Endothelial cell of umbilical vein (primary cell): ENCODE data around the gene MRC2.

Source experiments
- CTCF ChIP-seq, 2 donors: IDR thresholded peaks; 1 replicate in 1 of 2; 2 replicates in 1 of 2; pipeline ENCODE4 v1.5.1; 2011; ENCODE audit warnings: low read length in 2 of 2, mild to moderate bottlenecking in 2 of 2, moderate library complexity in 2 of 2, control low read depth in 1 of 2, inconsistent platforms in 1 of 2, low read depth in 1 of 2; ENCODE audit not compliant: insufficient read depth in 1 of 2; ENCODE audit errors: extremely low read depth in 1 of 2
- EZH2 ChIP-seq: IDR thresholded peaks from 2 replicates; pipeline ENCODE4 v1.6.1; 2012; ENCODE audit warnings: borderline replicate concordance, low read depth, mild to moderate bottlenecking, moderate library complexity, low read length, inconsistent platforms; ENCODE audit not compliant: severe bottlenecking
- FOS ChIP-seq: IDR thresholded peaks from 2 replicates; pipeline ENCODE4 v1.6.1; 2011; ENCODE audit warnings: mild to moderate bottlenecking, low read length, moderate library complexity, borderline replicate concordance; ENCODE audit not compliant: insufficient read depth
- JUN ChIP-seq: IDR thresholded peaks from 2 replicates; pipeline ENCODE4 v1.6.1; 2011; ENCODE audit warnings: borderline replicate concordance, low read depth; ENCODE audit not compliant: insufficient read length, insufficient read depth
- MAX ChIP-seq: IDR thresholded peaks from 2 replicates; pipeline ENCODE4 v1.6.1; 2011; ENCODE audit not compliant: insufficient read depth, insufficient read length
- MYC ChIP-seq: IDR thresholded peaks from one replicate; pipeline ENCODE4 v1.6.1; 2011; ENCODE audit warnings: mild to moderate bottlenecking, low read depth, low read length
- POLR2A ChIP-seq: IDR thresholded peaks from 2 replicates; pipeline ENCODE4 v1.6.1; 2012; ENCODE audit warnings: low read depth, mild to moderate bottlenecking, control low read depth, low read length
- POLR2AphosphoS5 ChIP-seq: IDR thresholded peaks from 2 replicates; pipeline ENCODE4 v1.6.1; 2012; ENCODE audit warnings: low read depth, mild to moderate bottlenecking, control low read depth, low read length, moderate library complexity; ENCODE audit not compliant: insufficient read depth

DNA sequence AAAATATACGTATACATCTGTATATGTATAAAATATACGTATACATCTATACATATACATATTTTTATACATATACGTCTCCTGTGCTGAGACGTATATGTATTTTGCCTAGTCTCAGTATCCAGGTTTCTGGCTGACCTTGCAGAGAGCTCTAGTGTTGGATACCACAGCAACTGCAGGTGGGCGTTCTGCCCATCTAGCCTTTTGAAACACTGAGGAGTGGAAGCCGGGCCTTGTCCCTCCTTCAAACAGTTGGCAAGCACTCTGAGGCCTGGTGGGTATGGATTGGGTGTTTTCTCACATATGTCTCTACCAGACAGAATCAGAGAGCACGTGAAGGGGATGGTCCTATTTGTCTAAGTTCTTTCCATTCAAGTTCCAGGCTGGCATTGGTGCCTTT, 39.4 kb upstream of the MRC2 start:
- TF ChIP-seq CTCF (IDR thresholded peaks at IDR 0.05; ENCODE audit: extremely low read depth in 1 of 2, insufficient read depth in 1 of 2, low read depth in 1 of 2, low read length in 2 of 2) = no peak
- TF ChIP-seq MYC = no peak
- no peak for TF ChIP-seq POLR2A
- no peak for TF ChIP-seq POLR2AphosphoS5
- no peak for TF ChIP-seq EZH2
- no peak for TF ChIP-seq FOS
- no peak for TF ChIP-seq JUN
- no peak for TF ChIP-seq MAX
